Ovary (tissue), 9 donors: ENCODE data around the gene SNX5. TPM values are rescaled to one million over a fixed set of nuclear protein-coding genes. Genes with fewer than 3 reads are reported as not detected.

Experiments
- DNase-seq, 5 donors: peaks; one replicate each; pipeline ENCODE4 v3.0.0-alpha.2; 2019 to 2020
- H3K27ac ChIP-seq, 2 donors: fragments of 200-600 bp; one replicate each; pipeline versions ENCODE4 v1.5.1 to v1.8.0; 2019 to 2022
- H3K27me3 ChIP-seq: fragments of 200-600 bp; one replicate; pipeline ENCODE4 v1.8.0; 2022
- H3K36me3 ChIP-seq: fragments of 200-600 bp; sonication (generic); one replicate; pipeline ENCODE4 v1.5.1; 2019
- H3K4me1 ChIP-seq: one replicate; pipeline ENCODE4 v1.8.1; 2013; ENCODE audit warnings: mild to moderate bottlenecking, moderate library complexity; ENCODE audit not compliant: insufficient read depth
- H3K4me3 ChIP-seq: fragments of 200-600 bp; sonication (generic); one replicate; pipeline ENCODE4 v1.5.1; 2017
- H3K9me3 ChIP-seq, 2 donors: fragments of 200-600 bp in 1 of 2; sonication (generic) in 1 of 2; one replicate each; pipeline versions ENCODE4 v1.5.1 to v1.8.1; 2013 to 2019; ENCODE audit warnings: mild to moderate bottlenecking in 1 of 2, moderate library complexity in 1 of 2
- CTCF ChIP-seq, 3 donors: fragments of 450-650 bp in 2 of 3; fragments of 200-600 bp in 1 of 3; IDR thresholded peaks; one replicate each; pipeline versions ENCODE4 v1.5.1 to v1.8.0; 2016 to 2022; ENCODE audit warnings: antibody characterized with exemption in 3 of 3, mild to moderate bottlenecking in 1 of 3
- EP300 ChIP-seq: sonication (generic); formaldehyde crosslinking; IDR thresholded peaks from one replicate; pipeline ENCODE4 v1.6.1; 2017; ENCODE audit warnings: antibody characterized with exemption
- POLR2A ChIP-seq: fragments of 450-650 bp; IDR thresholded peaks from one replicate; pipeline ENCODE4 v1.6.1; 2017; ENCODE audit warnings: antibody characterized with exemption, mild to moderate bottlenecking, moderate library complexity
- WGBS, 3 donors: extraction: QIAGEN DNeasy Blood & Tissue Kit in 1 of 3; methylation state at CpG; one replicate each; pipeline versions ENCODE4 v1.1.5 to v1.1.7; 2013 to 2017; 5-methylcytosine and 5-hydroxymethylcytosine counted together
- intact Hi-C, 4 donors: fragments of 100-400 bp; cut with DNase I; formaldehyde crosslinking; loops; one replicate each; pipeline versions ENCODE4 v1.11.0 to v1.15.1; 2022 to 2023
- polyA plus RNA-seq, 2 donors: library from polyadenylated mRNA; stranded (reverse); fragments of 200-250 nt in 1 of 2; fragments of 350-450 nt in 1 of 2; fragmentation: Illumina TruSeq in 1 of 2; extraction: RNeasy Lipid Tissue Mini Kit (QIAGEN cat#74804) in 1 of 2; gene quantifications; one replicate each; pipeline ENCODE4 v1.2.3, GENCODE V29; 2013 to 2014
- total RNA-seq, 7 donors: library from RNA; depleted of rRNA in 2 of 7; stranded (reverse); fragments of >200 nt in 2 of 7; fragmentation: NEBNext Ultra II Directional in 3 of 7; extraction: Animal tissue kit (Norgen Biotek cat#: 25700) in 3 of 7; gene quantifications; one replicate each; pipeline versions ENCODE4 v1.1.0 to v1.2.4, GENCODE V29; 2016 to 2023
- donor health status: DM: no; HTN: no; CAD: no; lungs with moderate emphysema.
- donor health status: DM: no; HTN: no; CAD: no.
- donor health status: Bipolar disorder and iron deficiency.
- donor health status: DM: yes; HTN: yes; CAD: no.
- donor health status: DM: no; HTN: no; CAD: no.
- donor health status: DM: yes; HTN: yes; CAD: no.

The SNX5 gene
- total and polyA plus RNA-seq, 9 donors = 74.0 to 143 (median 101) TPM

GRCh38 chr20:18012901-18013300, 44.3 kb upstream of the SNX5 start:
- Histone ChIP-seq H3K36me3 (no peaks in the 10 kb centered on the region), H3K4me3 (no peak overlapping the region), H3K9me3 (no peaks in the 10 kb centered on the region), H3K27me3 (no peaks in the 10 kb centered on the region), H3K27ac (no peak overlapping the region), H3K4me1 (no peaks in the 10 kb centered on the region)
- no peak for DNase-seq
- 95 to 100% (median 98%) methylated on average over 2 of the region's 2 CpGs for WGBS, 3 donors
- intact Hi-C loops = no loop called here
- TF ChIP-seq POLR2A (no peak), EP300 (no peak), CTCF (IDR thresholded peaks at IDR 0.05) (no peak)

GRCh38 chr20:18011951-18012645, 43.5 kb upstream of the SNX5 start:
- WGBS, 3 donors = 90 to 94% (median 91%) methylated on average over 21 of the region's 21 CpGs
- H3K27me3 ChIP-seq = no peaks in the 10 kb centered on the region
- H3K36me3 ChIP-seq = no peaks in the 10 kb centered on the region
- H3K4me1 ChIP-seq = peaks cover 2% of the 10 kb centered on the region
- H3K4me3 ChIP-seq = no peak overlapping the region
- H3K9me3 ChIP-seq = no peaks in the 10 kb centered on the region
- H3K27ac ChIP-seq = no peak overlapping the region
- intact Hi-C loops = no loop called here
- no peak for DNase-seq
- TF ChIP-seq EP300 = no peak
- no peak for TF ChIP-seq CTCF (IDR thresholded peaks at IDR 0.05)
- TF ChIP-seq POLR2A = no peak

GRCh38 chr20:18011482-18011881, 42.9 kb upstream of the SNX5 start:
- Histone ChIP-seq H3K9me3 (no peaks in the 10 kb centered on the region), H3K27me3 (no peaks in the 10 kb centered on the region), H3K4me3 (no peak overlapping the region), H3K27ac (no peak overlapping the region), H3K36me3 (no peaks in the 10 kb centered on the region), H3K4me1 (peaks cover 2% of the 10 kb centered on the region)
- WGBS, 3 donors = 89 to 92% (median 89%) methylated on average over 14 of the region's 14 CpGs
- no peak for DNase-seq
- TF ChIP-seq EP300 (no peak), CTCF (IDR thresholded peaks at IDR 0.05) (no peak), POLR2A (no peak)
- intact Hi-C loops = no loop called here

- DNase-seq = no peak
- Histone ChIP-seq H3K36me3 (no peaks in the 10 kb centered on the region), H3K27me3 (no peaks in the 10 kb centered on the region), H3K4me3 (no peak overlapping the region), H3K4me1 (peaks cover 2% of the 10 kb centered on the region), H3K27ac (no peak overlapping the region), H3K9me3 (no peaks in the 10 kb centered on the region)
- intact Hi-C loops = no loop called here
- TF ChIP-seq EP300 = no peak
- WGBS, 3 donors = 77 to 84% (median 81%) methylated on average over 7 of the region's 7 CpGs
Observed at GRCh38 chr20:18009116-18009515, 40.5 kb upstream of the SNX5 start.

GRCh38 chr20:18007534-18008292, 39.1 kb upstream of the SNX5 start:
- no peak for TF ChIP-seq POLR2A
- no peak for TF ChIP-seq EP300
- no peak for TF ChIP-seq CTCF (IDR thresholded peaks at IDR 0.05)
- peaks cover 2% of the 10 kb centered on the region for H3K4me1 ChIP-seq
- H3K4me3 ChIP-seq = no peak overlapping the region
- WGBS, 3 donors = 53 to 61% (median 56%) methylated on average over 19 of the region's 19 CpGs
- intact Hi-C loops = no loop called here
- no peaks in the 10 kb centered on the region for H3K36me3 ChIP-seq
- no peak overlapping the region for H3K27ac ChIP-seq
- no peaks in the 10 kb centered on the region for H3K27me3 ChIP-seq
- H3K9me3 ChIP-seq = no peaks in the 10 kb centered on the region
- DNase-seq = peak; percentile 29 to 77 (median 55)
